Hepatocyte (in vitro differentiated cells): ENCODE data around the gene CAPNS2. TPM values are rescaled to one million over a fixed set of nuclear protein-coding genes. Genes with fewer than 3 reads are reported as not detected.

Experiments
- DNase-seq: peaks from one replicate; pipeline ENCODE4 v3.0.0-alpha.2; 2016; ENCODE audit warnings: low spot score
- H2AFZ ChIP-seq: fragments of 200-600 bp; sonication (generic); 2 replicates; pipeline ENCODE4 v1.6.0; 2016; ENCODE audit warnings: antibody characterized with exemption, mild to moderate bottlenecking
- H3K27ac ChIP-seq: fragments of 200-600 bp; sonication (generic); 2 replicates; pipeline ENCODE4 v1.5.1; 2016; ENCODE audit warnings: mild to moderate bottlenecking
- H3K27me3 ChIP-seq: fragments of 200-600 bp; sonication (generic); 2 replicates; pipeline ENCODE4 v1.6.1; 2016
- H3K36me3 ChIP-seq: fragments of 200-600 bp; sonication (generic); replicated peaks from 2 replicates; pipeline ENCODE4 v1.5.1; 2016; ENCODE audit warnings: low read depth; ENCODE audit not compliant: insufficient read depth
- H3K4me1 ChIP-seq: fragments of 200-600 bp; sonication (generic); 2 replicates; pipeline ENCODE4 v1.5.1; 2016; ENCODE audit warnings: mild to moderate bottlenecking, moderate library complexity; ENCODE audit not compliant: insufficient read depth
- H3K4me2 ChIP-seq: fragments of 200-600 bp; sonication (generic); 2 replicates; pipeline ENCODE4 v1.6.0; 2016
- H3K4me3 ChIP-seq: fragments of 200-600 bp; sonication (generic); 2 replicates; pipeline ENCODE4 v1.5.1; 2016; ENCODE audit warnings: mild to moderate bottlenecking
- H3K79me2 ChIP-seq: fragments of 200-600 bp; sonication (generic); 2 replicates; pipeline ENCODE4 v1.6.0; 2017; ENCODE audit warnings: mild to moderate bottlenecking
- H3K9me2 ChIP-seq: fragments of 200-600 bp; sonication (generic); replicated peaks from 2 replicates; pipeline ENCODE4 v1.6.0; 2017; ENCODE audit warnings: mild to moderate bottlenecking; ENCODE audit not compliant: insufficient read depth
- H3K9me3 ChIP-seq: fragments of 200-600 bp; sonication (generic); 2 replicates; pipeline ENCODE4 v1.5.1; 2016; ENCODE audit warnings: low read depth, mild to moderate bottlenecking
- H4K20me1 ChIP-seq: fragments of 200-600 bp; sonication (generic); 2 replicates; pipeline ENCODE4 v1.6.0; 2016; ENCODE audit warnings: mild to moderate bottlenecking; ENCODE audit not compliant: insufficient read depth, poor library complexity, severe bottlenecking
- CTCF ChIP-seq: fragments of 200-600 bp; sonication (generic); IDR thresholded peaks from 2 replicates; pipeline ENCODE4 v1.5.1; 2016; ENCODE audit warnings: antibody characterized with exemption, mild to moderate bottlenecking; ENCODE audit not compliant: poor library complexity
- EZH2 ChIP-seq: fragments of 200-600 bp; sonication (generic); IDR thresholded peaks from 2 replicates; pipeline ENCODE4 v1.6.1; 2016; ENCODE audit warnings: antibody characterized with exemption, mild to moderate bottlenecking, borderline replicate concordance
- EZH2phosphoT487 ChIP-seq: fragments of 200-600 bp; sonication (generic); IDR thresholded peaks from one replicate; pipeline ENCODE4 v1.6.1; 2018; ENCODE audit warnings: antibody characterized with exemption, mild to moderate bottlenecking, low read depth, moderate library complexity; ENCODE audit not compliant: unreplicated experiment, severe bottlenecking
- WGBS: methylation state at CpG from one replicate; pipeline ENCODE4 v1.1.6; 2016; ENCODE audit warnings: low lambda C conversion rate; ENCODE audit errors: missing lambda C conversion rate; 5-methylcytosine and 5-hydroxymethylcytosine counted together
- polyA plus RNA-seq: library from polyadenylated mRNA; unstranded; fragments of >200 nt; fragmentation: Nextera tagmentation; extraction: Ambion mirVana; gene quantifications from 2 replicates; pipeline ENCODE4 v1.2.1, GENCODE V29; 2016
- total RNA-seq: library from RNA; depleted of rRNA; stranded (reverse); fragments of >200 nt; gene quantifications from 2 replicates; pipeline ENCODE4 v1.2.3, GENCODE V29; 2014

Gene CAPNS2
- total and polyA plus RNA-seq, 2 experiments from 2014 or later, result 0.30 TPM; not detected in 1

DNA sequence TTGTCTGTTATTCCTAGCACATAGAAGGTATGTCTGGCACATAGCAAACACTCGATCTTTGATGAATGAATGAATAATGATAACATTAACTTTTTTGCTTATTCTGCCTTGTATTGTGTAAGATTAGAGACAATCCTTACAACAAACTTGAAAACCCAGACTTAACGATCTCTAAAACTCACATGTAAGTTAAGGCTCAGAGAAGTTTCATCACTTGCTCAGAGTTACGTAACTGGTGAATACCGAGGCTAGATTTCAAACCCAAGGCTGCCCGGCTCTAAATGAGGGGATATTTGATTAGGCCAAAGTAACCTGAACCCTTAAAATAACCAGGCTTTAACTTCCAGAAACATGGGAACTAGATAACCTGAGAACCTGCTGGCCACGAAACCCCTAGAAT is 22.3 kb downstream of the CAPNS2 start:
- H3K9me2 ChIP-seq, result no peaks in the 10 kb centered on the region
- H3K4me1 ChIP-seq, result no peaks in the 10 kb centered on the region
- no peaks in the 10 kb centered on the region for H4K20me1 ChIP-seq
- no peak for DNase-seq
- no peak overlapping the region for H3K4me2 ChIP-seq
- H3K9me3 ChIP-seq, result no peaks in the 10 kb centered on the region
- H3K27me3 ChIP-seq, result no peaks in the 10 kb centered on the region
- WGBS, result 79% methylated on average over 6 of the region's 6 CpGs
- no peak overlapping the region for H2AFZ ChIP-seq
- H3K27ac ChIP-seq, result no peak overlapping the region
- no peaks in the 10 kb centered on the region for H3K36me3 ChIP-seq
- H3K79me2 ChIP-seq, result no peaks in the 10 kb centered on the region
- no peak overlapping the region for H3K4me3 ChIP-seq
- no peak for TF ChIP-seq CTCF
- no peak for TF ChIP-seq EZH2
- no peak for TF ChIP-seq EZH2phosphoT487

GRCh38 chr16:55592306-55592705 is 25.8 kb downstream of the CAPNS2 start:
- DNase-seq, result no peak
- H3K4me2 ChIP-seq, result no peak overlapping the region
- H3K4me1 ChIP-seq, result no peaks in the 10 kb centered on the region
- H3K36me3 ChIP-seq, result no peaks in the 10 kb centered on the region
- no peaks in the 10 kb centered on the region for H3K27me3 ChIP-seq
- H3K27ac ChIP-seq, result no peak overlapping the region
- no peaks in the 10 kb centered on the region for H4K20me1 ChIP-seq
- H2AFZ ChIP-seq, result no peak overlapping the region
- H3K9me3 ChIP-seq, result no peaks in the 10 kb centered on the region
- H3K9me2 ChIP-seq, result no peaks in the 10 kb centered on the region
- no peaks in the 10 kb centered on the region for H3K79me2 ChIP-seq
- no peak for TF ChIP-seq EZH2phosphoT487
- no peak for TF ChIP-seq CTCF
- no peak for TF ChIP-seq EZH2
- no peak overlapping the region for H3K4me3 ChIP-seq

GRCh38 chr16:55597928-55598327 is 31.4 kb downstream of the CAPNS2 start:
- Histone ChIP-seq H3K27ac (no peak overlapping the region), H3K9me3 (no peaks in the 10 kb centered on the region), H3K4me3 (no peak overlapping the region), H3K79me2 (no peaks in the 10 kb centered on the region), H3K4me2 (no peak overlapping the region), H3K4me1 (no peaks in the 10 kb centered on the region), H3K27me3 (no peaks in the 10 kb centered on the region), H4K20me1 (no peaks in the 10 kb centered on the region), H2AFZ (no peak overlapping the region), H3K36me3 (no peaks in the 10 kb centered on the region), H3K9me2 (no peaks in the 10 kb centered on the region)
- 58% methylated on average over 4 of the region's 4 CpGs for WGBS
- no peak for TF ChIP-seq CTCF
- TF ChIP-seq EZH2phosphoT487, result no peak
- no peak for TF ChIP-seq EZH2
- DNase-seq, result no peak

DNA sequence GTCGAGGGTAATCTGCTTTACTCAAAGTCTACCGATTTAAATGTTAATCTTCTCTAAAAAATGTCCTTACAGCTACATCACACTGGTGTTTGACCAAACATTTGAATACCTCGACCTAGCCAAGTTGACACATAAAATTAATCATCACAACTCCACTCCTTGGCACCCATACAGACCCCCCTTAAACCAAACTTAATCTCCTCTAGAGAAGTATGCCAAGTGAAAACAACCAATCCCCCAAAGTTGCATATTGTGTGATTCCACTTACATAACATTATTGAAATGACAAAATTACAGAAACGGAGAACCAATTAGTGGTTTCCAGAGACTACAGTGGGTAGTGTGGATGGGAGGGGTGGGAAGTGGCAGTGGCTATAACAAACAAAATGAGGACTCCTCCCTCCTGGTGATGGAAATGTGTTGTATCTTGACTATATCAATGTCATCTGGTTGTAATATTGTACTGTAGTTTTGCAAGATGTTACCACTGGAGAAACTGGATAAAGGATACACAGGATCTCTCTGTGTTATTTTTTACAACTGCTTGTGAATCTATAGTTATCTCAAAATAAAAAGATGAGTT is 39.4 kb downstream of the CAPNS2 start:
- no peaks in the 10 kb centered on the region for H4K20me1 ChIP-seq
- H3K4me3 ChIP-seq, result no peak overlapping the region
- DNase-seq, result no peak
- H3K36me3 ChIP-seq, result no peaks in the 10 kb centered on the region
- H3K27ac ChIP-seq, result no peak overlapping the region
- no peaks in the 10 kb centered on the region for H3K9me3 ChIP-seq
- H3K9me2 ChIP-seq, result no peaks in the 10 kb centered on the region
- no peaks in the 10 kb centered on the region for H3K4me1 ChIP-seq
- H3K4me2 ChIP-seq, result no peak overlapping the region
- H3K27me3 ChIP-seq, result no peaks in the 10 kb centered on the region
- TF ChIP-seq CTCF (no peak), EZH2 (no peak), EZH2phosphoT487 (no peak)
- WGBS, result 84% methylated on average over 4 of the region's 4 CpGs
- H2AFZ ChIP-seq, result no peak overlapping the region
- H3K79me2 ChIP-seq, result no peaks in the 10 kb centered on the region
